Activated CD4-positive, alpha-beta memory T cell treated with anti-CD3 and anti-CD28 coated beads for 36 hours (primary cell): ENCODE data around the gene MRPL24. TPM values are rescaled to one million over a fixed set of nuclear protein-coding genes. Genes with fewer than 3 reads are reported as not detected.
A peak's percentile ranks its signal among the peaks of the same experiment; 100 is the strongest.
"Not testable (repeated sequence)": the region's sequence is repeated elsewhere in the genome, so short reads cannot be mapped to it uniquely, and the experiment has no call there.

Experiments used
- CTCF ChIA-PET: fragments of 350-600 bp; sonication (Branson Sonifier 250); formaldehyde crosslinking; loops from one replicate; lab custom pipeline; 2021; ENCODE audit warnings: antibody characterized with exemption, inconsistent platforms; lab: Charles Lee
- POLR2A ChIA-PET: fragments of 350-600 bp; sonication (Branson Sonifier 250); formaldehyde crosslinking; loops from one replicate; lab custom pipeline; 2021; ENCODE audit warnings: antibody characterized with exemption; lab: Charles Lee
- DNase-seq: peaks from one replicate; pipeline ENCODE4 v3.0.0-alpha.2; 2020
- H3K27ac Mint-ChIP-seq: one replicate; pipeline ENCODE4 v1.8.0; 2021; ENCODE audit warnings: mixed read lengths
- H3K27me3 Mint-ChIP-seq: one replicate; pipeline ENCODE4 v1.8.0; 2021; ENCODE audit warnings: mixed read lengths
- H3K36me3 Mint-ChIP-seq: one replicate; pipeline ENCODE4 v1.8.0; 2021; ENCODE audit warnings: mixed read lengths
- H3K4me1 Mint-ChIP-seq: one replicate; pipeline ENCODE4 v1.8.0; 2021; ENCODE audit warnings: low read depth, mixed read lengths
- H3K4me3 Mint-ChIP-seq: one replicate; pipeline ENCODE4 v1.8.0; 2021; ENCODE audit warnings: mild to moderate bottlenecking, mixed read lengths
- H3K9me3 Mint-ChIP-seq: one replicate; pipeline ENCODE4 v1.8.0; 2021; ENCODE audit warnings: mixed read lengths
- intact Hi-C: fragments of 100-400 bp; cut with micrococcal nuclease; formaldehyde crosslinking; loops from one replicate; pipeline ENCODE4 v1.15.1; 2023
- total RNA-seq, 2 experiments: library from RNA; stranded (reverse); gene quantifications; one replicate each; pipeline ENCODE4 v1.2.3, GENCODE V29; 2021

The MRPL24 gene
- total RNA-seq, 2 experiments from 2014 or later, result 105 to 106 TPM

- H3K9me3 Mint-ChIP-seq, result no peaks in the 10 kb centered on the region
- no peaks in the 10 kb centered on the region for H3K27me3 Mint-ChIP-seq
- POLR2A ChIA-PET, result interaction anchor here (1.1 kb wide), 1 partner anchor 33 kb away, joined by 3 read pairs; no protein-coding TSS in a partner anchor
- H3K27ac Mint-ChIP-seq, result peak overlapping the region; percentile 47
- intact Hi-C loops, result no loop called here
- peaks cover 71% of the 10 kb centered on the region for H3K4me1 Mint-ChIP-seq
- H3K36me3 Mint-ChIP-seq, result peaks cover 27% of the 10 kb centered on the region
- CTCF ChIA-PET, result interaction anchor here (0.6 to 11.0 kb wide), 8 partner anchors 15 to 117 kb away, joined by 3 to 155 read pairs (median 4); partner anchors contain the start of genes ISG20L2 and METTL25B
- no peak for DNase-seq
- no peak overlapping the region for H3K4me3 Mint-ChIP-seq
These were observed 32.0 kb upstream of the MRPL24 start for GRCh38 chr1:156772728-156773497.

GRCh38 chr1:156772222-156772621 lies 31.3 kb upstream of the MRPL24 start:
- ChIA-PET POLR2A (no interaction called here), CTCF (interaction anchor here (0.6 to 11.0 kb wide), 8 partner anchors 16 to 118 kb away, joined by 3 to 155 read pairs (median 4); partner anchors contain the start of genes ISG20L2 and METTL25B)
- Mint-ChIP-seq H3K36me3 (peaks cover 27% of the 10 kb centered on the region), H3K27me3 (no peaks in the 10 kb centered on the region), H3K4me3 (no peak overlapping the region), H3K27ac (no peak overlapping the region), H3K4me1 (peaks cover 66% of the 10 kb centered on the region), H3K9me3 (no peaks in the 10 kb centered on the region)
- DNase-seq, result no peak
- intact Hi-C loops, result no loop called here

- Mint-ChIP-seq H3K4me3 (no peak overlapping the region), H3K36me3 (peaks cover 25% of the 10 kb centered on the region), H3K4me1 (peaks cover 51% of the 10 kb centered on the region), H3K9me3 (no peaks in the 10 kb centered on the region), H3K27ac (peak overlapping the region; percentile 16), H3K27me3 (no peaks in the 10 kb centered on the region)
- DNase-seq, result no peak
- CTCF ChIA-PET, result interaction anchor here (0.9 to 11.0 kb wide), 9 partner anchors 17 to 122 kb away, joined by 3 to 155 read pairs (median 4); partner anchors contain the start of genes ISG20L2 and METTL25B
- POLR2A ChIA-PET, result interaction anchor here (1.0 to 4.7 kb wide), 6 partner anchors 17 to 41 kb away, joined by 3 to 33 read pairs (median 16); partner anchors contain the start of genes HDGF, ISG20L2, METTL25B and MRPL24
- intact Hi-C loops, result no loop called here
These were observed 27.9 kb upstream of the MRPL24 start for GRCh38 chr1:156768610-156769295.

- Mint-ChIP-seq H3K36me3 (peaks cover 24% of the 10 kb centered on the region), H3K27ac (no peak overlapping the region)
- POLR2A ChIA-PET, result interaction anchor here (1.0 to 4.7 kb wide), 7 partner anchors 16 to 41 kb away, joined by 3 to 33 read pairs (median 4); partner anchors contain the start of genes HDGF, ISG20L2, METTL25B and MRPL24
These were observed 27.2 kb upstream of the MRPL24 start for GRCh38 chr1:156767879-156768604.

GRCh38 chr1:156767101-156767878 lies 26.4 kb upstream of the MRPL24 start, which contains the start of gene PRCC:
PRCC (plus strand) TSS chr1:156767535; CDS start chr1:156767772, 237 bp downstream.
- DNase-seq, result peak; percentile 99
- intact Hi-C loops, result loop anchor here (1.0 kb wide), 4 partner anchors 16 to 49 kb away; partner anchors contain the start of genes HDGF, ISG20L2, METTL25B and MRPL24
- H3K36me3 Mint-ChIP-seq, result peaks cover 20% of the 10 kb centered on the region
- no peak within 1 kb of the TSS for H3K4me3 Mint-ChIP-seq
- ChIA-PET CTCF (interaction anchor here (1.0 to 11.0 kb wide), 8 partner anchors 15 to 94 kb away, joined by 3 to 155 read pairs (median 4); partner anchors contain the start of genes CRABP2, ISG20L2, METTL25B and MRPL24), POLR2A (interaction anchor here (0.5 to 4.7 kb wide), 7 partner anchors 15 to 73 kb away, joined by 4 to 33 read pairs (median 5); partner anchors contain the start of genes HDGF, ISG20L2, METTL25B and MRPL24)
- H3K9me3 Mint-ChIP-seq, result no peaks in the 10 kb centered on the region
- no peak within 1 kb of the TSS for H3K27ac Mint-ChIP-seq
- H3K4me1 Mint-ChIP-seq, result peaks cover 36% of the 10 kb centered on the region
- no peaks in the 10 kb centered on the region for H3K27me3 Mint-ChIP-seq

More at GRCh38 chr1:156767879-156768604, 27.2 kb upstream of the MRPL24 start:
- intact Hi-C loops, result loop anchor here (1.0 kb wide), 4 partner anchors 17 to 48 kb away; partner anchors contain the start of genes HDGF, ISG20L2, METTL25B and MRPL24
- Mint-ChIP-seq H3K4me3 (no peak overlapping the region), H3K27me3 (no peaks in the 10 kb centered on the region), H3K9me3 (no peaks in the 10 kb centered on the region), H3K4me1 (peaks cover 43% of the 10 kb centered on the region)
- DNase-seq, result peak; percentile 59
- CTCF ChIA-PET, result interaction anchor here (0.9 to 11.0 kb wide), 15 partner anchors 16 to 122 kb away, joined by 3 to 155 read pairs (median 4); partner anchors contain the start of genes CRABP2, ISG20L2, METTL25B and MRPL24

- POLR2A ChIA-PET, result interaction anchor here (0.5 to 4.7 kb wide), 7 partner anchors 14 to 72 kb away, joined by 4 to 33 read pairs (median 5); partner anchors contain the start of genes HDGF, ISG20L2, METTL25B and MRPL24
- H3K36me3 Mint-ChIP-seq, result peaks cover 20% of the 10 kb centered on the region
- intact Hi-C loops, result loop anchor here (1.0 kb wide), 4 partner anchors 15 to 50 kb away; partner anchors contain the start of genes HDGF, ISG20L2, METTL25B and MRPL24
These were observed 25.6 kb upstream of the MRPL24 start for GRCh38 chr1:156766298-156767100.

GRCh38 chr1:156765666-156766065 lies 24.8 kb upstream of the MRPL24 start:
- intact Hi-C loops, result no loop called here
- Mint-ChIP-seq H3K9me3 (no peaks in the 10 kb centered on the region), H3K4me1 (peaks cover 25% of the 10 kb centered on the region), H3K4me3 (no peak overlapping the region), H3K36me3 (peaks cover 13% of the 10 kb centered on the region), H3K27me3 (no peaks in the 10 kb centered on the region), H3K27ac (no peak overlapping the region)
- ChIA-PET POLR2A (interaction anchor here (4.0 to 4.7 kb wide), 2 partner anchors 14 to 38 kb away, joined by 28 to 33 read pairs; partner anchors contain the start of genes HDGF, ISG20L2 and METTL25B), CTCF (interaction anchor here (1.2 to 11.0 kb wide), 2 partner anchors 24 to 39 kb away, joined by 3 to 155 read pairs; partner anchors contain the start of genes ISG20L2, METTL25B and MRPL24)
- no peak for DNase-seq

More at GRCh38 chr1:156766298-156767100, 25.6 kb upstream of the MRPL24 start:
- CTCF ChIA-PET, result interaction anchor here (1.0 to 11.0 kb wide), 8 partner anchors 14 to 94 kb away, joined by 3 to 155 read pairs (median 4); partner anchors contain the start of genes CRABP2, ISG20L2, METTL25B and MRPL24
- H3K4me3 Mint-ChIP-seq, result no peak overlapping the region
- H3K9me3 Mint-ChIP-seq, result no peaks in the 10 kb centered on the region
- H3K27me3 Mint-ChIP-seq, result no peaks in the 10 kb centered on the region
- no peak for DNase-seq
- no peak overlapping the region for H3K27ac Mint-ChIP-seq
- peaks cover 33% of the 10 kb centered on the region for H3K4me1 Mint-ChIP-seq

GRCh38 chr1:156765136-156765535 lies 24.2 kb upstream of the MRPL24 start:
- H3K4me3 Mint-ChIP-seq, H3K27me3 Mint-ChIP-seq, DNase-seq, H3K9me3 Mint-ChIP-seq, intact Hi-C loops, H3K27ac Mint-ChIP-seq: not testable (repeated sequence)
- peaks cover 11% of the 10 kb centered on the region for H3K36me3 Mint-ChIP-seq
- ChIA-PET CTCF (interaction anchor here (1.2 to 11.0 kb wide), 2 partner anchors 24 to 38 kb away, joined by 3 to 155 read pairs; partner anchors contain the start of genes ISG20L2, METTL25B and MRPL24), POLR2A (interaction anchor here (4.0 to 4.7 kb wide), 2 partner anchors 13 to 38 kb away, joined by 28 to 33 read pairs; partner anchors contain the start of genes HDGF, ISG20L2 and METTL25B)
- H3K4me1 Mint-ChIP-seq, result peaks cover 21% of the 10 kb centered on the region

GRCh38 chr1:156760796-156761104 lies 19.9 kb upstream of the MRPL24 start:
- DNase-seq, result no peak
- H3K9me3 Mint-ChIP-seq, result no peaks in the 10 kb centered on the region
- H3K4me1 Mint-ChIP-seq, result no peaks in the 10 kb centered on the region
- H3K36me3 Mint-ChIP-seq, result no peaks in the 10 kb centered on the region
- H3K4me3 Mint-ChIP-seq, result no peak overlapping the region
- ChIA-PET POLR2A (interaction anchor here (1.2 kb wide), 1 partner anchor 10 kb away, joined by 4 read pairs; no protein-coding TSS in a partner anchor), CTCF (interaction anchor here (0.7 to 1.8 kb wide), 4 partner anchors 33 to 78 kb away, joined by 3 to 6 read pairs (median 4); no protein-coding TSS in a partner anchor)
- no peak overlapping the region for H3K27ac Mint-ChIP-seq
- no peaks in the 10 kb centered on the region for H3K27me3 Mint-ChIP-seq
- intact Hi-C loops, result no loop called here
